Measurements from ENCODE around the gene PRMT2. TPM values are rescaled to one million over a fixed set of nuclear protein-coding genes. Genes with fewer than 3 reads are reported as not detected.

The PRMT2 gene
- total RNA-seq, 1 experiment from 2014 or later, result 64.5 TPM

GRCh38 chr21:46663754-46664153, 28.3 kb downstream of the PRMT2 start:
- H4K20me1 ChIP-seq (ENCODE audit: insufficient read depth), result no peaks in the 10 kb centered on the region
- no peaks in the 10 kb centered on the region for H3K27me3 ChIP-seq (ENCODE audit: insufficient read depth, low read depth)
- no peaks in the 10 kb centered on the region for H3K9me2 ChIP-seq (ENCODE audit: insufficient read depth)
- H3K4me2 ChIP-seq, result no peak overlapping the region
- intact Hi-C loops (cut with micrococcal nuclease; ENCODE audit: unreplicated experiment), result no loop called here
- BruUV-seq (replicated peaks), result no TSS peak
- H3K4me3 ChIP-seq, result no peak overlapping the region
- no peaks in the 10 kb centered on the region for H3K9me3 ChIP-seq (ENCODE audit: insufficient read depth, low read depth)
- TF ChIP-seq EZH2 (IDR thresholded peaks at IDR 0.05; ENCODE audit: low read depth) (no peak), CTCF (conservative IDR thresholded peaks at IDR 0.05) (no peak)
- no peak overlapping the region for H3K27ac ChIP-seq
- no peak for DNase-seq
- peaks cover 3% of the 10 kb centered on the region; the same call in 1 of the 2 replicates for H3F3A ChIP-seq (ENCODE audit: insufficient read depth, low read depth)
- ChIA-PET POLR2A (ENCODE audit: unreplicated experiment) (no interaction called here), CTCF (no interaction called here)
- H2AFZ ChIP-seq, result no peak overlapping the region
- H3K4me1 ChIP-seq (replicated peaks; ENCODE audit: insufficient read depth), result no peaks in the 10 kb centered on the region
- no peaks in the 10 kb centered on the region for H3K36me3 ChIP-seq (ENCODE audit: low read depth)
- H3K79me2 ChIP-seq (ENCODE audit: low read depth), result no peaks in the 10 kb centered on the region

- TF ChIP-seq EZH2 (IDR thresholded peaks at IDR 0.05; ENCODE audit: low read depth), result no peak
- no peak for TF ChIP-seq CTCF (conservative IDR thresholded peaks at IDR 0.05)
- H3K36me3 ChIP-seq (ENCODE audit: low read depth), result no peaks in the 10 kb centered on the region
- H2AFZ ChIP-seq, result no peak overlapping the region
- H3K4me1 ChIP-seq (replicated peaks; ENCODE audit: insufficient read depth), result no peaks in the 10 kb centered on the region
- no peak overlapping the region for H3K4me2 ChIP-seq
- no peaks in the 10 kb centered on the region for H3K9me3 ChIP-seq (ENCODE audit: insufficient read depth, low read depth)
- no peaks in the 10 kb centered on the region for H3K9me2 ChIP-seq (ENCODE audit: insufficient read depth)
- H3K27ac ChIP-seq, result no peak overlapping the region
- no peaks in the 10 kb centered on the region for H3K27me3 ChIP-seq (ENCODE audit: insufficient read depth, low read depth)
- BruUV-seq (replicated peaks), result no TSS peak
- no peaks in the 10 kb centered on the region for H4K20me1 ChIP-seq (ENCODE audit: insufficient read depth)
- no peak overlapping the region for H3K4me3 ChIP-seq
- H3K79me2 ChIP-seq (ENCODE audit: low read depth), result no peaks in the 10 kb centered on the region
- no peak for DNase-seq
- CTCF ChIA-PET, result no interaction called here
- POLR2A ChIA-PET (ENCODE audit: unreplicated experiment), result no interaction called here
- intact Hi-C loops (cut with micrococcal nuclease; ENCODE audit: unreplicated experiment), result no loop called here
- H3F3A ChIP-seq (ENCODE audit: insufficient read depth, low read depth), result peaks cover 3% of the 10 kb centered on the region; the same call in 1 of the 2 replicates
Measured at GRCh38 chr21:46664316-46664995, 29.0 kb downstream of the PRMT2 start.

- Histone ChIP-seq H3K79me2 (ENCODE audit: low read depth) (no peaks in the 10 kb centered on the region), H3K27ac (no peak overlapping the region), H3K9me3 (ENCODE audit: insufficient read depth, low read depth) (no peaks in the 10 kb centered on the region), H3K9me2 (ENCODE audit: insufficient read depth) (no peaks in the 10 kb centered on the region), H3K4me2 (no peak overlapping the region), H3K4me1 (replicated peaks; ENCODE audit: insufficient read depth) (no peaks in the 10 kb centered on the region), H3K4me3 (no peak overlapping the region), H3K27me3 (ENCODE audit: insufficient read depth, low read depth) (no peaks in the 10 kb centered on the region), H4K20me1 (ENCODE audit: insufficient read depth) (no peaks in the 10 kb centered on the region), H3F3A (ENCODE audit: insufficient read depth, low read depth) (peaks cover 3% of the 10 kb centered on the region; the same call in 1 of the 2 replicates), H3K36me3 (ENCODE audit: low read depth) (no peaks in the 10 kb centered on the region), H2AFZ (no peak overlapping the region)
- ChIA-PET POLR2A (ENCODE audit: unreplicated experiment) (no interaction called here), CTCF (no interaction called here)
- DNase-seq, result no peak
- intact Hi-C loops (cut with micrococcal nuclease; ENCODE audit: unreplicated experiment), result no loop called here
- TF ChIP-seq EZH2 (IDR thresholded peaks at IDR 0.05; ENCODE audit: low read depth) (no peak), CTCF (conservative IDR thresholded peaks at IDR 0.05) (no peak)
- BruUV-seq (replicated peaks), result no TSS peak
Measured at GRCh38 chr21:46665566-46665965, 30.1 kb downstream of the PRMT2 start.
